ENCODE measurements around the gene ANKS6. TPM values are rescaled to one million over a fixed set of nuclear protein-coding genes. Genes with fewer than 3 reads are reported as not detected.

The ANKS6 gene
- total RNA-seq, 1 donor from 2014 or later = 25.8 TPM

- no peak for DNase-seq (ENCODE audit: low read depth)
Observed at GRCh38 chr9:98811051-98811650, 14.8 kb upstream of the ANKS6 start.

GRCh38 chr9:98810102-98810842 is 13.9 kb upstream of the ANKS6 start:
- no peaks in the 10 kb centered on the region for H3K36me3 ChIP-seq (ENCODE audit: control insufficient read depth, insufficient read depth, low read length)
- DNase-seq (ENCODE audit: low read depth) = no peak
- H3K4me3 ChIP-seq (ENCODE audit: low read depth, low read length) = no peak overlapping the region
- peaks cover 2% of the 10 kb centered on the region for H3K27me3 ChIP-seq (ENCODE audit: control insufficient read depth, insufficient read depth, low read length)
- no peak for TF ChIP-seq CTCF (IDR thresholded peaks at IDR 0.05; ENCODE audit: insufficient read depth, low read length, poor library complexity, severe bottlenecking)

More at GRCh38 chr9:98811051-98811650, 14.8 kb upstream of the ANKS6 start:
- Histone ChIP-seq H3K27me3 (ENCODE audit: control insufficient read depth, insufficient read depth, low read length) (no peaks in the 10 kb centered on the region), H3K36me3 (ENCODE audit: control insufficient read depth, insufficient read depth, low read length) (no peaks in the 10 kb centered on the region), H3K4me3 (ENCODE audit: low read depth, low read length) (no peak overlapping the region)
- no peak for TF ChIP-seq CTCF (IDR thresholded peaks at IDR 0.05; ENCODE audit: insufficient read depth, low read length, poor library complexity, severe bottlenecking)

GRCh38 chr9:98809311-98810101 is 13.2 kb upstream of the ANKS6 start:
- peaks cover 4% of the 10 kb centered on the region for H3K27me3 ChIP-seq (ENCODE audit: control insufficient read depth, insufficient read depth, low read length)
- no peak for TF ChIP-seq CTCF (IDR thresholded peaks at IDR 0.05; ENCODE audit: insufficient read depth, low read length, poor library complexity, severe bottlenecking)
- no peaks in the 10 kb centered on the region for H3K36me3 ChIP-seq (ENCODE audit: control insufficient read depth, insufficient read depth, low read length)
- no peak for DNase-seq (ENCODE audit: low read depth)
- H3K4me3 ChIP-seq (ENCODE audit: low read depth, low read length) = no peak overlapping the region

GRCh38 chr9:98808875-98809274 is 12.5 kb upstream of the ANKS6 start:
- H3K36me3 ChIP-seq (ENCODE audit: control insufficient read depth, insufficient read depth, low read length) = no peaks in the 10 kb centered on the region
- TF ChIP-seq CTCF (IDR thresholded peaks at IDR 0.05; ENCODE audit: insufficient read depth, low read length, poor library complexity, severe bottlenecking) = no peak
- H3K4me3 ChIP-seq (ENCODE audit: low read depth, low read length) = no peak overlapping the region
- H3K27me3 ChIP-seq (ENCODE audit: control insufficient read depth, insufficient read depth, low read length) = peaks cover 4% of the 10 kb centered on the region
- DNase-seq (ENCODE audit: low read depth) = no peak

GRCh38 chr9:98808411-98808815 is 12.1 kb upstream of the ANKS6 start:
- no peaks in the 10 kb centered on the region for H3K36me3 ChIP-seq (ENCODE audit: control insufficient read depth, insufficient read depth, low read length)
- no peak for DNase-seq (ENCODE audit: low read depth)
- H3K27me3 ChIP-seq (ENCODE audit: control insufficient read depth, insufficient read depth, low read length) = peaks cover 4% of the 10 kb centered on the region
- H3K4me3 ChIP-seq (ENCODE audit: low read depth, low read length) = peak overlapping the region; percentile 55
- TF ChIP-seq CTCF (IDR thresholded peaks at IDR 0.05; ENCODE audit: insufficient read depth, low read length, poor library complexity, severe bottlenecking) = no peak

All from kidney epithelial cell (primary cell).